ENCODE measurements around the gene SLC9A3. TPM values are rescaled to one million over a fixed set of nuclear protein-coding genes. Genes with fewer than 3 reads are reported as not detected.

The SLC9A3 gene
- total and polyA plus RNA-seq, 4 donors, result 0.94 to 3.8 (median 1.5) TPM

DNA sequence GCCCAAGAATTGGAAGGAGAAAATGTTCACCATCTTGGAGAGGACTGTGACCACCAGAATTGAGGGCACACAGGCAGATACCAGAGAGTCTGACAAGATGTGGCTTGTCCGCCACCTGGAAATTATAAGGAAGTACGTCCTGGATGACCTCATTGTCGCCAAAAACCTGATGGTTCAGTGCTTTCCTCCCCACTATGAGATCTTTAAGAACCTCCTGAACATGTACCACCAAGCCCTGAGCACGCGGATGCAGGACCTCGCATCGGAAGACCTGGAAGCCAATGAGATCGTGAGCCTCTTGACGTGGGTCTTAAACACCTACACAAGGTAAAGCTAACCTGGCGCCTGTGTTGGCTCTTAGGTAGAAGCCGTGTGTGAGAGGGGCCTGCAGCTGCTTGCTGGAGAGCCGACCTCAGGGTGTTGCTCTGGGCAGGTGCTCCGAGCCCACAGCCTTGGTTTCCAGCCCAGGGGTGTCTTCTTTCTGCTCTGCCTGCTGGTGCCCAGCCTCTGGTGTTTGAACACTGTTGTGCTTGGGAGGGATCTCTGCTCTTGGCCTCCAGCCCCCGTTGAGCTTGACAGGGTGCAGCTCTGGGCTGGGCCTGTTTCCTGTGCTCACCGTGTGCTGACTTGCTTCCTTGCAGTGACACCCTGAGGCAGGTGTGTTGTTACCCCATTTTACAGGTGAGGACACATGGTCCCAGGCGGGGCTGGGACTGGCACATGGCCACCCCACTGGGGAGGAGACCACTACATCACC, 70.3 kb downstream of the SLC9A3 start:
- H3K9me3 ChIP-seq (ENCODE audit: control insufficient read depth in 4 of 4, insufficient read depth in 3 of 4, low read length in 3 of 4), result peaks cover 0 to 14% (median 5%) of the 10 kb centered on the region in 4 donors
- H3K27me3 ChIP-seq (ENCODE audit: control insufficient read depth in 3 of 3, insufficient read depth in 3 of 3, low read length in 2 of 3), result no peaks in the 10 kb centered on the region
- H3K36me3 ChIP-seq (ENCODE audit: control insufficient read depth in 4 of 4, insufficient read depth in 4 of 4, low read length in 4 of 4), result peaks cover 31 to 60% (median 49%) of the 10 kb centered on the region in 4 donors
- DNase-seq (no peak), ATAC-seq (ENCODE audit: insufficient read depth, low FRiP score) (no peak)
- peaks cover 0 to 3% (median 0%) of the 10 kb centered on the region in 5 donors for H3K4me1 ChIP-seq (ENCODE audit: control insufficient read depth in 5 of 5, insufficient read depth in 5 of 5, low read length in 5 of 5)
- 93 to 97% methylated on average over 16 of the region's 16 CpGs for WGBS, 2 donors
- no peak overlapping the region for H3K27ac ChIP-seq (ENCODE audit: low read depth in 1 of 2, low read length in 1 of 2)
- no peak for TF ChIP-seq CTCF (IDR thresholded peaks at IDR 0.05; ENCODE audit: control extremely low read depth, extremely low read depth)
- H3K9ac ChIP-seq (ENCODE audit: insufficient read depth in 1 of 2, low read length in 2 of 2), result no peak overlapping the region
- H3K4me3 ChIP-seq, result no peak overlapping the region

DNA sequence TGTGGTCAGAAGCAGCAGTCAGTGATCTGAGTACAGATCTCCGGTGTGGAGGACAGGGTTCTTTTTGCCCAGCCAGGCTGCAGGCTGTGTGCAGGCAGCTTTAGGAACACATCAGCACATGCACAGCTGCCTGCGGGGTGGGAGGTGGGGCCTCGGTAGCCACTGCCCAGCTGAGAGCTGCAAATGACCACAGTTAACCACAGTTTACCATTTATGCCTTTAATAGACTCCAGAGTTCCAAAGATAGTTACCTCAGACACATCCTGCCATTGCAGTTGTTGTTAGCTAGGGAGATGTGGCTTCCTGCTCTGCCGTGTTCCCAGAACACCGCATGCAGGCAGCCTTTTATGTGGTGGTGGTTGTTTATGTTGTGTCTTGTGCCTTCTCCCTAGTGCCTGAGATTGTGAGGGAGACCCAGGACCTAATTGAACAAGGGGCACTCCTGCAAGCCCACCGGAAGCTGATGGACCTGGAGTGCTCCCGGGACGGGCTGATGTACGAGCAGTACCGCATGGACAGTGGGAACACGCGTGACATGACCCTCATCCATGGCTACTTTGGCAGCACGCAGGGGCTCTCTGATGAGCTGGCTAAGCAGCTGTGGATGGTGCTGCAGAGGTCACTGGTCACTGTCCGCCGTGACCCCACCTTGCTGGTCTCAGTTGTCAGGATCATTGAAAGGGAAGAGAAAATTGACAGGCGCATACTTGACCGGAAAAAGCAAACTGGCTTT, 71.1 kb downstream of the SLC9A3 start:
- no peak for DNase-seq

GRCh38 chr5:451587-452458, 72.4 kb downstream of the SLC9A3 start:
- H3K36me3 ChIP-seq (ENCODE audit: control insufficient read depth in 4 of 4, insufficient read depth in 4 of 4, low read length in 4 of 4), result peaks cover 35 to 66% (median 60%) of the 10 kb centered on the region in 4 donors
- DNase-seq (no peak), ATAC-seq (ENCODE audit: insufficient read depth, low FRiP score) (no peak)
- no peak overlapping the region for H3K27ac ChIP-seq (ENCODE audit: low read depth in 1 of 2, low read length in 1 of 2)
- peaks cover 0 to 6% (median 0%) of the 10 kb centered on the region in 5 donors for H3K4me1 ChIP-seq (ENCODE audit: control insufficient read depth in 5 of 5, insufficient read depth in 5 of 5, low read length in 5 of 5)
- H3K27me3 ChIP-seq (ENCODE audit: control insufficient read depth in 3 of 3, insufficient read depth in 3 of 3, low read length in 2 of 3), result no peaks in the 10 kb centered on the region
- 79 to 87% methylated on average over 5 of the region's 5 CpGs for WGBS, 2 donors
- H3K9ac ChIP-seq (ENCODE audit: insufficient read depth in 1 of 2, low read length in 2 of 2), result no peak overlapping the region
- H3K4me3 ChIP-seq, result no peak overlapping the region
- peaks cover 0 to 14% (median 5%) of the 10 kb centered on the region in 4 donors for H3K9me3 ChIP-seq (ENCODE audit: control insufficient read depth in 4 of 4, insufficient read depth in 3 of 4, low read length in 3 of 4)
- no peak for TF ChIP-seq CTCF (IDR thresholded peaks at IDR 0.05; ENCODE audit: control extremely low read depth, extremely low read depth)

More for the DNA sequence above, 71.1 kb downstream of the SLC9A3 start:
- no peaks in the 10 kb centered on the region for H3K27me3 ChIP-seq (ENCODE audit: control insufficient read depth in 3 of 3, insufficient read depth in 3 of 3, low read length in 2 of 3)
- peaks cover 0 to 14% (median 5%) of the 10 kb centered on the region in 4 donors for H3K9me3 ChIP-seq (ENCODE audit: control insufficient read depth in 4 of 4, insufficient read depth in 3 of 4, low read length in 3 of 4)
- no peak for TF ChIP-seq CTCF (IDR thresholded peaks at IDR 0.05; ENCODE audit: control extremely low read depth, extremely low read depth)
- no peak overlapping the region for H3K27ac ChIP-seq (ENCODE audit: low read depth in 1 of 2, low read length in 1 of 2)
- peaks cover 31 to 61% (median 56%) of the 10 kb centered on the region in 4 donors for H3K36me3 ChIP-seq (ENCODE audit: control insufficient read depth in 4 of 4, insufficient read depth in 4 of 4, low read length in 4 of 4)
- no peak for ATAC-seq (ENCODE audit: insufficient read depth, low FRiP score)
- WGBS, 2 donors, result 95 to 96% methylated on average over 17 of the region's 17 CpGs
- peaks cover 0 to 6% (median 0%) of the 10 kb centered on the region in 5 donors for H3K4me1 ChIP-seq (ENCODE audit: control insufficient read depth in 5 of 5, insufficient read depth in 5 of 5, low read length in 5 of 5)
- no peak overlapping the region for H3K9ac ChIP-seq (ENCODE audit: insufficient read depth in 1 of 2, low read length in 2 of 2)
- no peak overlapping the region for H3K4me3 ChIP-seq

All from lung (tissue), 12 donors.